H1 (cell line): ENCODE data around the gene TMEM253. TPM values are rescaled to one million over a fixed set of nuclear protein-coding genes. Genes with fewer than 3 reads are reported as not detected.

Source experiments
- CTCF ChIA-PET: fragments of 300-600 bp; sonication (Branson Sonifier 250); formaldehyde crosslinking; loops from one replicate; lab custom pipeline; 2021; ENCODE audit not compliant: partially characterized antibody; lab: Charles Lee
- POLR2A ChIA-PET: fragments of 300-600 bp; sonication (Branson Sonifier 250); formaldehyde crosslinking; loops from one replicate; lab custom pipeline; 2021; ENCODE audit warnings: inconsistent platforms; ENCODE audit not compliant: partially characterized antibody; lab: Charles Lee
- DNase-seq, 2 experiments: peaks; one replicate each; pipeline versions ENCODE4 v3.0.0 to v3.0.0-alpha.2; 2010 to 2022; ENCODE audit warnings: low spot score in 2 of 2, low read depth in 1 of 2, mixed read lengths in 1 of 2
- FAIRE-seq: peaks from 2 replicates; lab custom pipeline; 2011; peaks lifted over from hg19 to GRCh38; lab: Jason Lieb, UNC
- H2AFZ ChIP-seq: 2 replicates; pipeline ENCODE4 v1.8.1; 2012; ENCODE audit warnings: low read length, inconsistent platforms
- H2AK5ac ChIP-seq: 2 replicates; pipeline ENCODE4 v1.6.1; 2013; ENCODE audit warnings: low read depth, low read length
- H2BK120ac ChIP-seq: replicated peaks from 2 replicates; pipeline ENCODE3; 2013; ENCODE audit warnings: low read depth, low read length, inconsistent platforms
- H2BK12ac ChIP-seq: 2 replicates; pipeline ENCODE4 v1.6.1; 2013; ENCODE audit warnings: low read depth, low read length
- H2BK15ac ChIP-seq: 2 replicates; pipeline ENCODE4 v1.6.1; 2013; ENCODE audit warnings: low read length
- H2BK20ac ChIP-seq: 2 replicates; pipeline ENCODE4 v1.6.1; 2013; ENCODE audit warnings: low read length
- H2BK5ac ChIP-seq: 2 replicates; pipeline ENCODE4 v1.6.1; 2013; ENCODE audit warnings: low read depth, low read length
- H3K14ac ChIP-seq: 2 replicates; pipeline ENCODE4 v1.6.1; 2013; ENCODE audit warnings: inconsistent platforms; ENCODE audit not compliant: insufficient read length
- H3K18ac ChIP-seq: 2 replicates; pipeline ENCODE4 v1.6.1; 2013; ENCODE audit warnings: low read length; ENCODE audit errors: extremely low read depth
- H3K23ac ChIP-seq: 2 replicates; pipeline ENCODE4 v1.6.1; 2013; ENCODE audit warnings: inconsistent platforms; ENCODE audit not compliant: insufficient read length
- H3K23me2 ChIP-seq: 2 replicates; pipeline ENCODE4 v1.6.1; 2013; ENCODE audit warnings: low read depth, low read length
- H3K27ac ChIP-seq: 2 replicates; pipeline ENCODE4 v1.6.1; 2011; ENCODE audit warnings: low read depth, low read length, inconsistent platforms
- H3K27me3 ChIP-seq, 4 experiments: replicated peaks in 1 of 4; 1 replicate in 1 of 4; 2 replicates in 3 of 4; pipeline versions ENCODE4 v1.6.1 to v1.8.1; 2011 to 2013; ENCODE audit warnings: low read length in 3 of 4, mild to moderate bottlenecking in 3 of 4, inconsistent platforms in 2 of 4, mixed read lengths in 2 of 4, moderate library complexity in 1 of 4; ENCODE audit not compliant: control insufficient read depth in 3 of 4, insufficient read depth in 3 of 4; ENCODE audit errors: extremely low read depth in 1 of 4
- H3K36me3 ChIP-seq, 4 experiments: 2 replicates each; pipeline versions ENCODE4 v1.6.1 to v1.8.1; 2011 to 2013; ENCODE audit warnings: mild to moderate bottlenecking in 4 of 4, low read length in 3 of 4, moderate library complexity in 2 of 4, control low read depth in 1 of 4, inconsistent platforms in 1 of 4; ENCODE audit not compliant: insufficient read depth in 4 of 4, control insufficient read depth in 2 of 4
- H3K4ac ChIP-seq: replicated peaks from 2 replicates; pipeline ENCODE3; 2013; ENCODE audit warnings: low read length, low read depth, mixed read lengths, inconsistent platforms; ENCODE audit not compliant: insufficient read length
- H3K4me1 ChIP-seq, 4 experiments: replicated peaks in 1 of 4; 1 replicate in 1 of 4; 2 replicates in 3 of 4; pipeline versions ENCODE4 v1.6.1 to v1.8.1; 2011 to 2013; ENCODE audit warnings: low read length in 3 of 4, inconsistent platforms in 2 of 4, mixed read lengths in 1 of 4; ENCODE audit not compliant: insufficient read depth in 4 of 4, control insufficient read depth in 3 of 4
- H3K4me2 ChIP-seq, 2 experiments: 2 replicates each; pipeline versions ENCODE4 v1.6.1 to v1.8.1; 2011 to 2013; ENCODE audit warnings: low read depth in 2 of 2, low read length in 2 of 2, control low read depth in 1 of 2, inconsistent platforms in 1 of 2, mild to moderate bottlenecking in 1 of 2; ENCODE audit not compliant: insufficient read depth in 1 of 2
- H3K4me3 ChIP-seq, 4 experiments: fragments of 200-600, 300-600 bp in 1 of 4; sonication (generic), shearing (Covaris generic), sonication (Bioruptor Twin) in 1 of 4; 2 replicates each; pipeline versions ENCODE4 v1.5.1 to v1.8.1; 2011 to 2016; ENCODE audit warnings: low read length in 4 of 4, low read depth in 3 of 4, control low read depth in 2 of 4, inconsistent platforms in 2 of 4, mild to moderate bottlenecking in 2 of 4, mixed read lengths in 1 of 4, moderate library complexity in 1 of 4; ENCODE audit not compliant: insufficient read depth in 2 of 4; ENCODE audit errors: extremely low read depth in 1 of 4
- H3K56ac ChIP-seq: replicated peaks from 2 replicates; pipeline ENCODE3; 2013; ENCODE audit warnings: low read depth, mild to moderate bottlenecking, mixed read lengths, low read length, inconsistent platforms; ENCODE audit not compliant: insufficient read length
- H3K79me1 ChIP-seq: 2 replicates; pipeline ENCODE4 v1.6.1; 2013; ENCODE audit warnings: low read depth, low read length, control low read depth
- H3K79me2 ChIP-seq, 2 experiments: 2 replicates each; pipeline versions ENCODE4 v1.6.1 to v1.8.1; 2012 to 2013; ENCODE audit warnings: low read length in 2 of 2, mild to moderate bottlenecking in 2 of 2, inconsistent platforms in 1 of 2; ENCODE audit not compliant: insufficient read depth in 2 of 2, control insufficient read depth in 1 of 2
- H3K9ac ChIP-seq, 4 experiments: replicated peaks in 1 of 4; 1 replicate in 1 of 4; 2 replicates in 3 of 4; pipeline versions ENCODE4 v1.6.1 to v1.8.1; 2011 to 2013; ENCODE audit warnings: low read depth in 3 of 4, low read length in 3 of 4, control low read depth in 2 of 4, mild to moderate bottlenecking in 2 of 4, moderate library complexity in 2 of 4, inconsistent platforms in 1 of 4; ENCODE audit errors: extremely low read depth in 1 of 4
- H3K9me3 ChIP-seq, 2 experiments: 2 replicates each; pipeline versions ENCODE4 v1.6.1 to v1.8.1; 2012 to 2013; ENCODE audit warnings: mild to moderate bottlenecking in 2 of 2, moderate library complexity in 2 of 2, control low read depth in 1 of 2, inconsistent platforms in 1 of 2, low read depth in 1 of 2, low read length in 1 of 2, mixed read lengths in 1 of 2; ENCODE audit not compliant: insufficient read depth in 2 of 2
- H4K20me1 ChIP-seq, 2 experiments: replicated peaks in 1 of 2; 2 replicates each; pipeline versions ENCODE3 to v1.8.1; 2011 to 2013; ENCODE audit warnings: inconsistent platforms in 2 of 2, low read length in 2 of 2, mild to moderate bottlenecking in 1 of 2; ENCODE audit not compliant: insufficient read depth in 2 of 2, control insufficient read depth in 1 of 2
- H4K5ac ChIP-seq: 2 replicates; pipeline ENCODE4 v1.6.1; 2013; ENCODE audit warnings: low read length, low read depth, mixed read lengths, inconsistent platforms; ENCODE audit not compliant: insufficient read length
- H4K8ac ChIP-seq: 2 replicates; pipeline ENCODE4 v1.8.0; 2013; ENCODE audit warnings: mild to moderate bottlenecking, moderate library complexity, low read length, inconsistent platforms; ENCODE audit not compliant: insufficient read depth; ENCODE audit errors: extremely low read depth
- H4K91ac ChIP-seq: replicated peaks from 2 replicates; pipeline ENCODE3; 2013; ENCODE audit warnings: low read length, mixed read lengths, inconsistent platforms; ENCODE audit not compliant: insufficient read length
- ATF2 ChIP-seq: IDR thresholded peaks from 2 replicates; pipeline ENCODE4 v1.6.1; 2012; ENCODE audit warnings: low read length, inconsistent platforms
- BRCA1 ChIP-seq: IDR thresholded peaks from 2 replicates; pipeline ENCODE4 v1.6.1; 2012; ENCODE audit warnings: low read depth, low read length, improper control_type of control experiment
- CHD2 ChIP-seq: IDR thresholded peaks from 2 replicates; pipeline ENCODE4 v1.6.1; 2012; ENCODE audit warnings: low read length, improper control_type of control experiment
- MAX ChIP-seq: IDR thresholded peaks from 2 replicates; pipeline ENCODE4 v1.6.1; 2012; ENCODE audit warnings: inconsistent platforms
- NRF1 ChIP-seq: IDR thresholded peaks from 2 replicates; pipeline ENCODE4 v1.6.1; 2011; ENCODE audit warnings: mild to moderate bottlenecking, low read depth, low read length, improper control_type of control experiment
- PHF8 ChIP-seq: fragments of 200-600 bp; sonication (generic); conservative IDR thresholded peaks from 2 replicates; pipeline ENCODE4 v1.7.1; 2012; ENCODE audit warnings: low read depth, mild to moderate bottlenecking, inconsistent platforms, low read length, moderate library complexity
- POU5F1 ChIP-seq: IDR thresholded peaks from 2 replicates; pipeline ENCODE4 v1.6.1; 2011; ENCODE audit warnings: low read depth, mild to moderate bottlenecking, low read length, moderate library complexity
- SRF ChIP-seq: IDR thresholded peaks from 2 replicates; pipeline ENCODE4 v1.6.1; 2011; ENCODE audit warnings: mild to moderate bottlenecking, low read depth, low read length, moderate library complexity
- YY1 ChIP-seq: IDR thresholded peaks from 2 replicates; pipeline ENCODE4 v1.6.1; 2011; ENCODE audit warnings: low read depth, mild to moderate bottlenecking, low read length
- WGBS, 2 experiments: shearing (Covaris generic) in 1 of 2; methylation state at CpG; one replicate each; pipeline versions ENCODE4 v1.1.6 to v1.1.7; 2013 to 2015; ENCODE audit warnings: low lambda C conversion rate in 2 of 2, mixed read lengths in 2 of 2, inconsistent platforms in 1 of 2, low coverage in 1 of 2, missing lambda C conversion rate in 1 of 2; ENCODE audit not compliant: insufficient replicate concordance in 2 of 2, insufficient coverage in 1 of 2, insufficient read length in 1 of 2; ENCODE audit errors: extremely low coverage in 1 of 2, missing lambda C conversion rate in 1 of 2; 5-methylcytosine and 5-hydroxymethylcytosine counted together
- polyA plus RNA-seq, 7 experiments: library from polyadenylated mRNA; depleted of rRNA in 3 of 7; stranded (reverse) in 5 of 7; unstranded in 2 of 7; fragments of >200 nt in 5 of 7; fragments of 200-250 nt in 2 of 7; gene quantifications; 1 replicate in 5 of 7; 2 replicates in 1 of 7; 4 replicates in 1 of 7; pipeline versions ENCODE4 v1.2.1 to v1.2.3, GENCODE V29; 2011 to 2013; ENCODE audit warnings: missing spikeins in 2 of 7, mixed read lengths in 2 of 7
- total RNA-seq: library from RNA; stranded (reverse); fragmentation: NEBNext Ultra II Directional; extraction: Animal tissue kit (Norgen Biotek cat#: 25700); gene quantifications from 2 replicates; pipeline ENCODE4 v1.2.1, GENCODE V29; 2021

TMEM253 gene
- total and polyA plus RNA-seq, 2 of the 8 experiments (the other 6 are each of a cell fraction or from before 2014, with no cell fraction given): 1.9 to 2.2 TPM

- no peak overlapping the region for H4K5ac ChIP-seq
- peaks cover 0 to 5% of the 10 kb centered on the region in 2 experiments; a peak in 2 of 4 replicates for H3K79me2 ChIP-seq
- H3K4me1 ChIP-seq: peaks cover 10 to 18% (median 15%) of the 10 kb centered on the region in 4 experiments
- H4K8ac ChIP-seq: no peak overlapping the region
- H4K20me1 ChIP-seq: peaks cover 11 to 19% of the 10 kb centered on the region in 2 experiments
- H3K9ac ChIP-seq: no peak overlapping the region
- no peak for DNase-seq
- peaks cover 20 to 67% (median 59%) of the 10 kb centered on the region in 4 experiments for H3K36me3 ChIP-seq
- CTCF ChIA-PET: interaction anchor here (0.9 to 10.2 kb wide), 16 partner anchors 11 to 238 kb away, joined by 3 to 148 read pairs (median 6); partner anchors contain the start of genes ARHGEF40, RNASE8 and TMEM253
- H2BK120ac ChIP-seq: no peak overlapping the region
- H3K9me3 ChIP-seq: no peaks in the 10 kb centered on the region
- H3K27me3 ChIP-seq: no peaks in the 10 kb centered on the region
- H3K4ac ChIP-seq: no peak overlapping the region
- 88% methylated on average over 1 of the region's 1 CpG; no CpG with 5 or more reads in 1 of the 2 experiments for WGBS, 2 experiments
- H3K14ac ChIP-seq: no peak overlapping the region
- no peak overlapping the region for H3K4me2 ChIP-seq
- H3K79me1 ChIP-seq: peaks cover 8% of the 10 kb centered on the region; the same call in 1 of the 2 replicates
- TF ChIP-seq SRF (no peak), ATF2 (no peak), PHF8 (no peak), YY1 (no peak), BRCA1 (no peak), MAX (no peak), NRF1 (no peak), POU5F1 (no peak), CHD2 (no peak)
- TF ChIP-seq, all 59 proteins: peak for 0
- H3K4me3 ChIP-seq: no peak overlapping the region
- no peak overlapping the region for H3K56ac ChIP-seq
- FAIRE-seq: no peak
- no peak overlapping the region for H3K23ac ChIP-seq
- H2BK5ac ChIP-seq: no peak overlapping the region
- no peak overlapping the region for H2AK5ac ChIP-seq
- peaks cover 5% of the 10 kb centered on the region; the same call in 1 of the 2 replicates for H3K23me2 ChIP-seq
- H2AFZ ChIP-seq: no peak overlapping the region
- no peak overlapping the region for H2BK12ac ChIP-seq
- H2BK15ac ChIP-seq: no peak overlapping the region
- no peak overlapping the region for H4K91ac ChIP-seq
- H3K27ac ChIP-seq: no peak overlapping the region
- H2BK20ac ChIP-seq: no peak overlapping the region
- H3K18ac ChIP-seq: no peak overlapping the region
- POLR2A ChIA-PET: interaction anchor here (0.9 to 12.4 kb wide), 10 partner anchors 13 to 80 kb away, joined by 3 to 245 read pairs (median 4); partner anchors contain the start of genes ARHGEF40, NDRG2 and TMEM253
Observed at GRCh38 chr14:21089271-21089670, 11.6 kb upstream of the TMEM253 start.
